ENCODE results near the gene ERGIC1. TPM values are rescaled to one million over a fixed set of nuclear protein-coding genes. Genes with fewer than 3 reads are reported as not detected.

The ERGIC1 gene
- total and polyA plus RNA-seq, 2 of the 8 experiments (the other 6 are each of a cell fraction or from before 2014, with no cell fraction given), result 95.3 to 106 TPM

GRCh38 chr5:172942556-172942955 lies 108.5 kb downstream of the ERGIC1 start:
- Histone ChIP-seq H2BK5ac (ENCODE audit: low read depth, low read length) (no peak overlapping the region), H3K56ac (replicated peaks; ENCODE audit: insufficient read length, low read depth, low read length) (no peak overlapping the region), H2AK5ac (ENCODE audit: low read depth, low read length) (no peak overlapping the region), H4K91ac (replicated peaks; ENCODE audit: insufficient read length, low read length) (no peak overlapping the region), H3K79me1 (ENCODE audit: low read depth, low read length) (no peaks in the 10 kb centered on the region), H3K36me3 (ENCODE audit: control insufficient read depth in 2 of 4, insufficient read depth in 4 of 4, low read length in 3 of 4) (peaks cover 4 to 20% (median 10%) of the 10 kb centered on the region in 4 experiments; a peak in 5 of 8 replicates), H3K4me2 (ENCODE audit: insufficient read depth in 1 of 2, low read depth in 2 of 2, low read length in 2 of 2) (peak overlapping the region in 1 of 2 experiments; percentile 47; a peak in 1 of 4 replicates), H2BK20ac (ENCODE audit: low read length) (no peak overlapping the region), H3K4me1 (replicated peaks in 1 of 4; ENCODE audit: control insufficient read depth in 3 of 4, insufficient read depth in 4 of 4, low read length in 3 of 4) (peaks cover 4 to 15% (median 9%) of the 10 kb centered on the region in 4 experiments; a peak in 5 of 7 replicates), H3K79me2 (ENCODE audit: control insufficient read depth in 1 of 2, insufficient read depth in 2 of 2, low read length in 2 of 2) (no peaks in the 10 kb centered on the region), H2BK120ac (replicated peaks; ENCODE audit: low read depth, low read length) (no peak overlapping the region), H3K9ac (replicated peaks in 1 of 4; ENCODE audit: extremely low read depth in 1 of 4, low read depth in 3 of 4, low read length in 3 of 4) (no peak overlapping the region), H4K5ac (ENCODE audit: insufficient read length, low read depth, low read length) (no peak overlapping the region), H3K9me3 (ENCODE audit: insufficient read depth in 2 of 2, low read depth in 1 of 2, low read length in 1 of 2) (no peaks in the 10 kb centered on the region), H3K4ac (replicated peaks; ENCODE audit: insufficient read length, low read depth, low read length) (no peak overlapping the region), H4K8ac (ENCODE audit: extremely low read depth, insufficient read depth, low read length) (no peak overlapping the region), H3K4me3 (ENCODE audit: extremely low read depth in 1 of 4, insufficient read depth in 2 of 4, low read depth in 3 of 4, low read length in 4 of 4) (no peak overlapping the region), H4K20me1 (replicated peaks in 1 of 2; ENCODE audit: control insufficient read depth in 1 of 2, insufficient read depth in 2 of 2, low read length in 2 of 2) (peaks cover 0 to 4% of the 10 kb centered on the region in 2 experiments), H3K27me3 (replicated peaks in 1 of 4; ENCODE audit: control insufficient read depth in 3 of 4, extremely low read depth in 1 of 4, insufficient read depth in 3 of 4, low read length in 3 of 4) (no peaks in the 10 kb centered on the region; a peak in 2 of 7 replicates), H3K23me2 (ENCODE audit: low read depth, low read length) (no peaks in the 10 kb centered on the region), H3K14ac (ENCODE audit: insufficient read length) (no peak overlapping the region), H2BK12ac (ENCODE audit: low read depth, low read length) (no peak overlapping the region), H2BK15ac (ENCODE audit: low read length) (no peak overlapping the region), H3K27ac (ENCODE audit: low read depth, low read length) (no peak overlapping the region), H3K23ac (ENCODE audit: insufficient read length) (no peak overlapping the region), H3K18ac (ENCODE audit: extremely low read depth, low read length) (no peak overlapping the region), H2AFZ (ENCODE audit: low read length) (no peak overlapping the region)
- CTCF ChIA-PET (ENCODE audit: partially characterized antibody), result interaction anchor here (0.6 to 7.9 kb wide), 7 partner anchors 9 to 236 kb away, joined by 3 to 61 read pairs (median 5); no protein-coding TSS in a partner anchor
- DNase-seq (ENCODE audit: low read depth in 1 of 2, low spot score in 2 of 2) (no peak), FAIRE-seq (no peak)
- POLR2A ChIA-PET (ENCODE audit: partially characterized antibody), result interaction anchor here (1.5 kb wide), 3 partner anchors 10 to 16 kb away, joined by 3 to 7 read pairs (median 5); partner anchors contain the start of gene RPL26L1
- TF ChIP-seq SIRT6 (IDR thresholded peaks at IDR 0.05; ENCODE audit: low read length) (no peak), SP1 (IDR thresholded peaks at IDR 0.05; ENCODE audit: low read depth, low read length) (no peak), BACH1 (IDR thresholded peaks at IDR 0.05; ENCODE audit: low read length) (no peak), CHD2 (IDR thresholded peaks at IDR 0.05; ENCODE audit: low read length) (no peak), NRF1 (IDR thresholded peaks at IDR 0.05; ENCODE audit: low read depth, low read length) (no peak), RXRA (IDR thresholded peaks at IDR 0.05; ENCODE audit: insufficient read depth, low read depth, low read length) (no peak), JUND (IDR thresholded peaks at IDR 0.05; ENCODE audit: low read length) (no peak), RNF2 (IDR thresholded peaks at IDR 0.05; ENCODE audit: borderline replicate concordance, low read depth, low read length, missing control alignments, poor library complexity, severe bottlenecking) (no peak)
- 87% methylated on average over 11 of the region's 11 CpGs; no CpG with 5 or more reads in 1 of the 2 experiments for WGBS, 2 experiments (ENCODE audit: extremely low coverage in 1 of 2, insufficient coverage in 1 of 2, insufficient read length in 1 of 2, insufficient replicate concordance in 2 of 2, low coverage in 1 of 2, low lambda C conversion rate in 2 of 2, missing lambda C conversion rate in 1 of 2)
